ENCODE data around the gene OGFOD3.
"Not testable (repeated sequence)": the region's sequence is repeated elsewhere in the genome, so short reads cannot be mapped to it uniquely, and the experiment has no call there.

GRCh38 chr17:82453151-82453550 is 34.8 kb upstream of the OGFOD3 start:
- TF ChIP-seq CTCF (IDR thresholded peaks at IDR 0.05; ENCODE audit: insufficient read depth, low read length, poor library complexity, severe bottlenecking); EZH2phosphoT487 (conservative IDR thresholded peaks at IDR 0.05; ENCODE audit: low read length): not testable (repeated sequence)

All from SU-DHL-6 (cell line).